HEK293 (cell line): ENCODE measurements around the gene DCAKD.
A peak's percentile ranks its signal among the peaks of the same experiment; 100 is the strongest.

Experiments
- CTCF ChIA-PET: fragments of 350-600 bp; formaldehyde crosslinking; extraction: SDS; loops from one replicate; lab custom pipeline; 2021; ENCODE audit warnings: antibody characterized with exemption; lab: Yijun Ruan, JAX
- POLR2A ChIA-PET: fragments of 300-600 bp; formaldehyde crosslinking; extraction: SDS; loops from one replicate; lab custom pipeline; 2020; ENCODE audit warnings: antibody characterized with exemption, inconsistent platforms; lab: Yijun Ruan, JAX
- H3K27ac ChIP-seq: fragments of 200-500 bp; sonication (Bioruptor generic); 2 replicates; pipeline ENCODE4 v1.5.1; 2014; ENCODE audit warnings: low read depth, low read length, control low read depth, inconsistent platforms; ENCODE audit errors: extremely low read depth
- H3K36me3 ChIP-seq, 2 experiments: fragments of 200-500 bp in 1 of 2; sonication (Bioruptor generic) in 1 of 2; 1 replicate in 1 of 2; 2 replicates in 1 of 2; pipeline ENCODE4 v1.5.1; 2014 to 2017; ENCODE audit warnings: inconsistent platforms in 2 of 2, low read length in 2 of 2; ENCODE audit not compliant: control insufficient read depth in 2 of 2, insufficient read depth in 1 of 2
- H3K4me1 ChIP-seq: fragments of 200-500 bp; sonication (Bioruptor generic); 2 replicates; pipeline ENCODE4 v1.5.1; 2014; ENCODE audit warnings: mild to moderate bottlenecking, low read length, inconsistent platforms; ENCODE audit not compliant: control insufficient read depth, insufficient read depth
- H3K4me3 ChIP-seq: 2 replicates; pipeline ENCODE4 v1.5.1; 2011; ENCODE audit warnings: low read depth, mild to moderate bottlenecking, control low read depth, low read length, moderate library complexity
- H3K9me3 ChIP-seq: fragments of 200-500 bp; sonication (Bioruptor generic); 2 replicates; pipeline ENCODE4 v1.5.1; 2014; ENCODE audit warnings: low read depth, low read length, inconsistent platforms; ENCODE audit not compliant: control insufficient read depth, insufficient read depth
- ATF2 ChIP-seq: fragments of 450-650 bp; formaldehyde crosslinking; IDR thresholded peaks from 2 replicates; pipeline ENCODE4 v1.5.1; 2016; ENCODE audit warnings: missing biosample characterization, missing genetic modification characterization, low read depth
- HOXA7 ChIP-seq: sonication (generic); formaldehyde crosslinking; IDR thresholded peaks from 2 replicates; pipeline ENCODE4 v1.8.1; 2022; ENCODE audit warnings: missing genetic modification reagents, borderline replicate concordance
- PRDM6 ChIP-seq: fragments of 450-650 bp; formaldehyde crosslinking; IDR thresholded peaks from 2 replicates; pipeline ENCODE4 v1.5.1; 2017; ENCODE audit warnings: missing biosample characterization, missing genetic modification characterization
- SETDB1 ChIP-seq: IDR thresholded peaks from one replicate; pipeline ENCODE4 v1.6.1; 2017; ENCODE audit warnings: mild to moderate bottlenecking, low read length, moderate library complexity, mixed read lengths; ENCODE audit not compliant: insufficient read length
- ZEB2 ChIP-seq: fragments of 450-650 bp; formaldehyde crosslinking; IDR thresholded peaks from 2 replicates; pipeline ENCODE4 v1.5.1; 2016; ENCODE audit warnings: missing biosample characterization, missing genetic modification characterization
- ZFP69B ChIP-seq: fragments of 450-650 bp; formaldehyde crosslinking; IDR thresholded peaks from 2 replicates; pipeline ENCODE4 v1.5.1; 2016; ENCODE audit warnings: missing biosample characterization, missing genetic modification characterization
- ZIC2 ChIP-seq: fragments of 450-650 bp; formaldehyde crosslinking; IDR thresholded peaks from 2 replicates; pipeline ENCODE4 v1.5.1; 2016; ENCODE audit warnings: missing biosample characterization, missing genetic modification characterization
- ZNF324 ChIP-seq: fragments of 450-650 bp; formaldehyde crosslinking; IDR thresholded peaks from 2 replicates; pipeline ENCODE4 v1.5.1; 2016; ENCODE audit warnings: missing biosample characterization, missing genetic modification characterization
- ZNF335 ChIP-seq: fragments of 450-650 bp; formaldehyde crosslinking; conservative IDR thresholded peaks from 2 replicates; pipeline ENCODE4 v1.5.1; 2016; ENCODE audit warnings: missing biosample characterization, missing genetic modification characterization
- ZNF560 ChIP-seq: fragments of 450-650 bp; formaldehyde crosslinking; IDR thresholded peaks from 2 replicates; pipeline ENCODE4 v1.5.1; 2017; ENCODE audit warnings: missing biosample characterization, missing genetic modification characterization, borderline replicate concordance
- ZNF621 ChIP-seq: fragments of 450-650 bp; formaldehyde crosslinking; IDR thresholded peaks from 2 replicates; pipeline ENCODE4 v1.5.1; 2017; ENCODE audit warnings: missing biosample characterization, missing genetic modification characterization
- TF ChIP-seq, protein P1 (sequence below): fragments of 450-650 bp; formaldehyde crosslinking; IDR thresholded peaks from 2 replicates; pipeline ENCODE4 v1.5.1; 2016; ENCODE audit warnings: missing biosample characterization, missing genetic modification characterization
- TF ChIP-seq, protein P2 (sequence below): fragments of 450-650 bp; formaldehyde crosslinking; IDR thresholded peaks from 2 replicates; pipeline ENCODE4 v1.5.1; 2016; ENCODE audit warnings: missing biosample characterization, missing genetic modification characterization
- TF ChIP-seq, protein P3 (sequence below): fragments of 450-650 bp; formaldehyde crosslinking; conservative IDR thresholded peaks from 2 replicates; pipeline ENCODE4 v1.5.1; 2016; ENCODE audit warnings: low read depth, missing biosample characterization, missing genetic modification characterization
- TF ChIP-seq, protein P4 (sequence below): fragments of 450-650 bp; formaldehyde crosslinking; IDR thresholded peaks from 2 replicates; pipeline ENCODE4 v1.5.1; 2016; ENCODE audit warnings: missing biosample characterization, missing genetic modification characterization
- TF ChIP-seq, protein P5 (sequence below): fragments of 450-650 bp; formaldehyde crosslinking; IDR thresholded peaks from 2 replicates; pipeline ENCODE4; 2016; ENCODE audit warnings: missing biosample characterization, missing genetic modification characterization

DCAKD gene

GRCh38 chr17:45073414-45074070 is 22.1 kb upstream of the DCAKD start:
- Histone ChIP-seq H3K9me3 (no peaks in the 10 kb centered on the region), H3K4me3 (no peak overlapping the region), H3K27ac (no peak overlapping the region), H3K36me3 (peaks cover 28 to 45% of the 10 kb centered on the region in 2 experiments; a peak in 2 of 3 replicates), H3K4me1 (no peaks in the 10 kb centered on the region; the same call in 1 of the 2 replicates)
- ChIA-PET POLR2A (interaction anchor here (0.7 kb wide), 2 partner anchors 10 to 28 kb away, joined by 3 to 4 read pairs; no protein-coding TSS in a partner anchor), CTCF (interaction anchor here (0.6 to 1.4 kb wide), 6 partner anchors 16 to 153 kb away, joined by 3 to 4 read pairs (median 3); partner anchors contain the start of gene ACBD4)
- TF ChIP-seq HOXA7 (CRISPR knock-in tag) (no peak), ZNF324 (0 out of 2 replicates have a peak, but pooled peaks have one; percentile 37), ZNF560 (tag by site-specific recombination) (no peak), PRDM6 (tag by site-specific recombination) (peak; percentile 37; the same call in 1 of the 2 replicates), ZNF621 (no peak), ZIC2 (tag by site-specific recombination) (0 out of 2 replicates have a peak, but pooled peaks have one; percentile 32), ATF2 (tag by site-specific recombination) (peak; percentile 43; the same call in 1 of the 2 replicates), ZEB2 (tag by site-specific recombination) (0 out of 2 replicates have a peak, but pooled peaks have one; percentile 28), ZNF335 (peak; percentile 40; the same call in 1 of the 2 replicates), SETDB1 (no peak), ZFP69B (tag by site-specific recombination) (no peak)
- TF ChIP-seq, protein P1, sequence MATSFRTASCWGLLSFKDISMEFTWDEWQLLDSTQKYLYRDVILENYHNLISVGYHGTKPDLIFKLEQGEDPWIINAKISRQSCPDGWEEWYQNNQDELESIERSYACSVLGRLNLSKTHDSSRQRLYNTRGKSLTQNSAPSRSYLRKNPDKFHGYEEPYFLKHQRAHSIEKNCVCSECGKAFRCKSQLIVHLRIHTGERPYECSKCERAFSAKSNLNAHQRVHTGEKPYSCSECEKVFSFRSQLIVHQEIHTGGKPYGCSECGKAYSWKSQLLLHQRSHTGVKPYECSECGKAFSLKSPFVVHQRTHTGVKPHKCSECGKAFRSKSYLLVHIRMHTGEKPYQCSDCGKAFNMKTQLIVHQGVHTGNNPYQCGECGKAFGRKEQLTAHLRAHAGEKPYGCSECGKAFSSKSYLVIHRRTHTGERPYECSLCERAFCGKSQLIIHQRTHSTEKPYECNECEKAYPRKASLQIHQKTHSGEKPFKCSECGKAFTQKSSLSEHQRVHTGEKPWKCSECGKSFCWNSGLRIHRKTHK (tag by site-specific recombination) = no peak
- TF ChIP-seq, protein P2, sequence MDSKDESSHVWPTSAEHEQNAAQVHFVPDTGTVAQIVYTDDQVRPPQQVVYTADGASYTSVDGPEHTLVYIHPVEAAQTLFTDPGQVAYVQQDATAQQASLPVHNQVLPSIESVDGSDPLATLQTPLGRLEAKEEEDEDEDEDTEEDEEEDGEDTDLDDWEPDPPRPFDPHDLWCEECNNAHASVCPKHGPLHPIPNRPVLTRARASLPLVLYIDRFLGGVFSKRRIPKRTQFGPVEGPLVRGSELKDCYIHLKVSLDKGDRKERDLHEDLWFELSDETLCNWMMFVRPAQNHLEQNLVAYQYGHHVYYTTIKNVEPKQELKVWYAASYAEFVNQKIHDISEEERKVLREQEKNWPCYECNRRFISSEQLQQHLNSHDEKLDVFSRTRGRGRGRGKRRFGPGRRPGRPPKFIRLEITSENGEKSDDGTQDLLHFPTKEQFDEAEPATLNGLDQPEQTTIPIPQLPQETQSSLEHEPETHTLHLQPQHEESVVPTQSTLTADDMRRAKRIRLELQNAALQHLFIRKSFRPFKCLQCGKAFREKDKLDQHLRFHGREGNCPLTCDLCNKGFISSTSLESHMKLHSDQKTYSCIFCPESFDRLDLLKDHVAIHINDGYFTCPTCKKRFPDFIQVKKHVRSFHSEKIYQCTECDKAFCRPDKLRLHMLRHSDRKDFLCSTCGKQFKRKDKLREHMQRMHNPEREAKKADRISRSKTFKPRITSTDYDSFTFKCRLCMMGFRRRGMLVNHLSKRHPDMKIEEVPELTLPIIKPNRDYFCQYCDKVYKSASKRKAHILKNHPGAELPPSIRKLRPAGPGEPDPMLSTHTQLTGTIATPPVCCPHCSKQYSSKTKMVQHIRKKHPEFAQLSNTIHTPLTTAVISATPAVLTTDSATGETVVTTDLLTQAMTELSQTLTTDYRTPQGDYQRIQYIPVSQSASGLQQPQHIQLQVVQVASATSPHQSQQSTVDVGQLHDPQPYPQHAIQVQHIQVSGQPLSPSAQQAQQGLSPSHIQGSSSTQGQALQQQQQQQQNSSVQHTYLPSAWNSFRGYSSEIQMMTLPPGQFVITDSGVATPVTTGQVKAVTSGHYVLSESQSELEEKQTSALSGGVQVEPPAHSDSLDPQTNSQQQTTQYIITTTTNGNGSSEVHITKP (tag by site-specific recombination) = 0 out of 2 replicates have a peak, but pooled peaks have one; percentile 42
- TF ChIP-seq, protein P3, sequence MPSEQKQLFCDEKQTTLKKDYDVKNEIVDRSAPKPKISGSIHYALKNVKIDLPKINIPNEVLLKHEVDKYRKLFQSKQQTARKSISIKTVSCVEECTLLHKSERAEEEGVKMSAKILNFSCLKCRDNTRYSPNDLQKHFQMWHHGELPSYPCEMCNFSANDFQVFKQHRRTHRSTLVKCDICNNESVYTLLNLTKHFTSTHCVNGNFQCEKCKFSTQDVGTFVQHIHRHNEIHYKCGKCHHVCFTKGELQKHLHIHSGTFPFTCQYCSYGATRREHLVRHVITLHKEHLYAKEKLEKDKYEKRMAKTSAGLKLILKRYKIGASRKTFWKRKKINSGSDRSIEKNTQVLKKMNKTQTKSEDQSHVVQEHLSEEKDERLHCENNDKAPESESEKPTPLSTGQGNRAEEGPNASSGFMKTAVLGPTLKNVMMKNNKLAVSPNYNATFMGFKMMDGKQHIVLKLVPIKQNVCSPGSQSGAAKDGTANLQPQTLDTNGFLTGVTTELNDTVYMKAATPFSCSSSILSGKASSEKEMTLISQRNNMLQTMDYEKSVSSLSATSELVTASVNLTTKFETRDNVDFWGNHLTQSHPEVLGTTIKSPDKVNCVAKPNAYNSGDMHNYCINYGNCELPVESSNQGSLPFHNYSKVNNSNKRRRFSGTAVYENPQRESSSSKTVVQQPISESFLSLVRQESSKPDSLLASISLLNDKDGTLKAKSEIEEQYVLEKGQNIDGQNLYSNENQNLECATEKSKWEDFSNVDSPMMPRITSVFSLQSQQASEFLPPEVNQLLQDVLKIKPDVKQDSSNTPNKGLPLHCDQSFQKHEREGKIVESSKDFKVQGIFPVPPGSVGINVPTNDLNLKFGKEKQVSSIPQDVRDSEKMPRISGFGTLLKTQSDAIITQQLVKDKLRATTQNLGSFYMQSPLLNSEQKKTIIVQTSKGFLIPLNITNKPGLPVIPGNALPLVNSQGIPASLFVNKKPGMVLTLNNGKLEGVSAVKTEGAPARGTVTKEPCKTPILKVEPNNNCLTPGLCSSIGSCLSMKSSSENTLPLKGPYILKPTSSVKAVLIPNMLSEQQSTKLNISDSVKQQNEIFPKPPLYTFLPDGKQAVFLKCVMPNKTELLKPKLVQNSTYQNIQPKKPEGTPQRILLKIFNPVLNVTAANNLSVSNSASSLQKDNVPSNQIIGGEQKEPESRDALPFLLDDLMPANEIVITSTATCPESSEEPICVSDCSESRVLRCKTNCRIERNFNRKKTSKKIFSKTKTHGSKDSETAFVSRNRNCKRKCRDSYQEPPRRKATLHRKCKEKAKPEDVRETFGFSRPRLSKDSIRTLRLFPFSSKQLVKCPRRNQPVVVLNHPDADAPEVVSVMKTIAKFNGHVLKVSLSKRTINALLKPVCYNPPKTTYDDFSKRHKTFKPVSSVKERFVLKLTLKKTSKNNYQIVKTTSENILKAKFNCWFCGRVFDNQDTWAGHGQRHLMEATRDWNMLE (tag by site-specific recombination) = no peak
- TF ChIP-seq, protein P4, sequence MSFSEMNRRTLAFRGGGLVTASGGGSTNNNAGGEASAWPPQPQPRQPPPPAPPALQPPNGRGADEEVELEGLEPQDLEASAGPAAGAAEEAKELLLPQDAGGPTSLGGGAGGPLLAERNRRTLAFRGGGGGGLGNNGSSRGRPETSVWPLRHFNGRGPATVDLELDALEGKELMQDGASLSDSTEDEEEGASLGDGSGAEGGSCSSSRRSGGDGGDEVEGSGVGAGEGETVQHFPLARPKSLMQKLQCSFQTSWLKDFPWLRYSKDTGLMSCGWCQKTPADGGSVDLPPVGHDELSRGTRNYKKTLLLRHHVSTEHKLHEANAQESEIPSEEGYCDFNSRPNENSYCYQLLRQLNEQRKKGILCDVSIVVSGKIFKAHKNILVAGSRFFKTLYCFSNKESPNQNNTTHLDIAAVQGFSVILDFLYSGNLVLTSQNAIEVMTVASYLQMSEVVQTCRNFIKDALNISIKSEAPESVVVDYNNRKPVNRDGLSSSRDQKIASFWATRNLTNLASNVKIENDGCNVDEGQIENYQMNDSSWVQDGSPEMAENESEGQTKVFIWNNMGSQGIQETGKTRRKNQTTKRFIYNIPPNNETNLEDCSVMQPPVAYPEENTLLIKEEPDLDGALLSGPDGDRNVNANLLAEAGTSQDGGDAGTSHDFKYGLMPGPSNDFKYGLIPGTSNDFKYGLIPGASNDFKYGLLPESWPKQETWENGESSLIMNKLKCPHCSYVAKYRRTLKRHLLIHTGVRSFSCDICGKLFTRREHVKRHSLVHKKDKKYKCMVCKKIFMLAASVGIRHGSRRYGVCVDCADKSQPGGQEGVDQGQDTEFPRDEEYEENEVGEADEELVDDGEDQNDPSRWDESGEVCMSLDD (tag by site-specific recombination) = no peak
- TF ChIP-seq, protein P5, sequence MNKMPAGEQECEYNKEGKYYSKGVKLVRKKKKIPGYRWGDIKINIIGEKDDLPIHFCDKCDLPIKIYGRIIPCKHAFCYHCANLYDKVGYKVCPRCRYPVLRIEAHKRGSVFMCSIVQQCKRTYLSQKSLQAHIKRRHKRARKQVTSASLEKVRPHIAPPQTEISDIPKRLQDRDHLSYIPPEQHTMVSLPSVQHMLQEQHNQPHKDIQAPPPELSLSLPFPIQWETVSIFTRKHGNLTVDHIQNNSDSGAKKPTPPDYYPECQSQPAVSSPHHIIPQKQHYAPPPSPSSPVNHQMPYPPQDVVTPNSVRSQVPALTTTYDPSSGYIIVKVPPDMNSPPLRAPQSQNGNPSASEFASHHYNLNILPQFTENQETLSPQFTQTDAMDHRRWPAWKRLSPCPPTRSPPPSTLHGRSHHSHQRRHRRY (tag by site-specific recombination) = no peak
